Right ventricle myocardium inferior (tissue), 1 donor: ENCODE results near the gene RNF123. TPM values are rescaled to one million over a fixed set of nuclear protein-coding genes. Genes with fewer than 3 reads are reported as not detected.
"Not testable (repeated sequence)": the region's sequence is repeated elsewhere in the genome, so short reads cannot be mapped to it uniquely, and the experiment has no call there.

Source experiments
- ATAC-seq: fragments of 200-7000 bp; cut with Tn5 transposase; one replicate; pipeline ENCODE4 v1.9.1; 2020; ENCODE audit warnings: mild to moderate bottlenecking, moderate library complexity
- DNase-seq: peaks from one replicate; pipeline ENCODE4 v3.0.0; 2021; ENCODE audit errors: missing footprints
- intact Hi-C: fragments of 100-400 bp; cut with DNase I; formaldehyde crosslinking; loops from one replicate; pipeline ENCODE4 v1.11.0; 2022
- total RNA-seq: library from RNA; stranded (reverse); fragmentation: NEBNext Ultra II Directional; extraction: Animal tissue kit (Norgen Biotek cat#: 25700); gene quantifications from one replicate; pipeline ENCODE4 v1.2.1, GENCODE V29; 2021
- donor health status: DM: no; HTN: yes; CAD: no; lungs with severe emphysema.

The RNF123 gene
- total RNA-seq, 1 donor from 2014 or later, result 46.1 TPM

- DNase-seq, intact Hi-C loops, ATAC-seq: not testable (repeated sequence)
Measured at GRCh38 chr3:49694409-49695070, 5.2 kb downstream of the RNF123 start.

- ATAC-seq, result peak; percentile 40
- DNase-seq, intact Hi-C loops: not testable (repeated sequence)
Measured at GRCh38 chr3:49695350-49696015, 6.1 kb downstream of the RNF123 start.

- intact Hi-C loops, result no loop called here
- DNase-seq (peak; percentile 69), ATAC-seq (no peak)
Measured at GRCh38 chr3:49699281-49699979, 10.1 kb downstream of the RNF123 start.

DNA sequence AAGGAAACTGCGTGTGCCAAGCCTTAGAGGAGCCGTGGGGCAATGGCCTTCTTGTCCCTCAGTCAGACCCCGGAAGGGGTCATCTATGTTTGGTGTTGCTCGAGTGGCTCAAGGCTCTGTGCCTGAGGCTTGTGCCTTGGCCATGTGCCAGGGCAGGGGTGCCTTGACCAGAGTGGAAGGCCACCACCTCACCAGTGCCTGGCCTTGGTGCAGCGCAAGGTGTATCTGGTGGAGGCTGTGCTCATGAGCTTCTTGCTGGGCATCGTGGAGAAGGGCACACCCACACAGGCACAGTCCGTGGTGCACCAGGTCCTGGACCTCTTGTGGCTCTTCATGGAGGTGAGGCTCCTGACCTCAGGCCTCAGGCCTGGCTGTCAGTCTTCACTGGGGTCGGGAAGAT lies 10.7 kb downstream of the RNF123 start:
- no peak for ATAC-seq
- DNase-seq, result peak; percentile 67
- intact Hi-C loops, result no loop called here

- intact Hi-C loops, result no loop called here
- DNase-seq, result peak; percentile 56
- ATAC-seq, result no peak
Measured at GRCh38 chr3:49700453-49701128, 11.2 kb downstream of the RNF123 start.

DNA sequence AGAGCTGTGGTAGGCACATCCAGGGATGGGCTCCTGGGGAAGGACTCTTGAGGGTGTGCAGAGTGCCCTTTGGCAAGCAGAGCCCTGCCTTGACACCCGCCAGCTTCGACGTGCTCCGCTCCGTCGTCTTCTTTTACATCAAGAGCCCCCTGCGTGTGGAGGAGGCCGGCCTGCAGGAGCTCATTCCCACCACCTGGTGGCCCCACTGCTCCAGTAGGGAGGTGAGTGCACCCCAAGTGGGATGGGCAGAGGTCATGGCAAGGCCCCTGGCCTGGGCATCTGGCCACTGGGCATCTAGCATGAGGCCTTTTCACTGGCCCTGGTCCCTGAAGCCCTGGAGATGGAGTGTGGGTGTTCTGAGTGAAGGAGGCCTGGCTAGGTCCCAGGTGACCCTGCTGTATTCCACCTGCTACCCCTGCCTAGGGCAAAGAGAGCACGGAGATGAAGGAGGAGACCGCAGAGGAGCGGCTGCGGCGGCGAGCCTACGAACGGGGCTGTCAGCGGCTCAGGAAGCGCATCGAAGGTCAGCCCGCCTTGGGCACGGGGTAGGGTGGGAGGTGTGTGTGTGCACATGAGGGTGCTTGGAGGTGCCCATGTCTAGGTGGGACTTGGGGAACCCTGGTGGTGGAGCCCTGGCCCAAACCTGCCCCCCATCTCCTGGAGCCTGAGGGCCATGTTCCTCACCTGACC lies 12.2 kb downstream of the RNF123 start:
- DNase-seq, result peak; percentile 41
- ATAC-seq, result no peak
- intact Hi-C loops, result no loop called here

- ATAC-seq, result no peak
- DNase-seq, result peak; percentile 52
- intact Hi-C loops, result no loop called here
Measured at GRCh38 chr3:49702672-49703071, 13.3 kb downstream of the RNF123 start.

DNA sequence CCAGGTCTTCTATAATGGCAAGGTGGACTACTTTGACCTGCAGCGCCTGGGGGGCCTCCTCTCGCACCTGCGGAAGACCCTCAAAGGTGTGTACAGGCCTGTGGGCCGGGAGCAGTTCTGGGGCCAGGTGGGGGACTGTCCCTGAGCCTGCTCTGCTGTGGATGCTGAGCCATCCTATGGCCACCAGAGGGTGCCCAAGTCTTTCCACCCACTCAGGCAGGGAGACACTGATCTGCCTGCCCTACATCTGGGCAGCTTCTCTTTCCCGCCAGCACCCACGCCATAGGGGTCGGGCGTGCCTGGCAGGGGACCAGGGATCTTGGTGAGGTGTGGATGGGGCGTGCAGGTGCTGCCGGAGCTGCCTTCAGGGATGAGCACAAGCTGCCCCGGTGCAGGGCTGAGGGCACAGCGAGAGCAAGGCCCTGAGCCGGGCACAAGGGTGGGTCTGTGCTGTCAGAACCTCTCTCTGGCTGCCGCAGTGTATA lies 14.1 kb downstream of the RNF123 start:
- peak; percentile 77 for ATAC-seq
- peak; percentile 73 for DNase-seq
- intact Hi-C loops, result no loop called here

DNA sequence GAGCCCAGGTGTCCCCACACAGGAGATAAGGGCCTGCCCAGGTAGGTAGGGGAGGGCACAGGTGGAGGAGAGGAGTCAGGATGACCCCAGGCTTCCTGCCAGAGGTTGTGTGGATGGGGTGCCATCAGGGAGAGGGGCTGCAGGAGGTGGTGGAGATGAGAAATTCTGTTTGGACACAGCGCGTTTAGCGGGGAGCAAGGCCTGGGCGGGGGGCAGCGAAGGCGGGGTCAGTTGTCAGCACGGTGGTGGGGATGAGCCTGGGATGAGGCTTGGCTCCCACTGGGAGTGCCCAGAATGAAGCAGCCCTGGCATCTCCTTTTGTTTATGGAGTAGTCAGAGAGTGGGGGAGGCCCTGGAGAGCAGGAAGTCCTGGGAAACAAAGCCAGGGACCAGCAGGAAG lies 14.6 kb downstream of the RNF123 start:
- ATAC-seq, result no peak
- intact Hi-C loops, result no loop called here
- peak; percentile 41 for DNase-seq

DNA sequence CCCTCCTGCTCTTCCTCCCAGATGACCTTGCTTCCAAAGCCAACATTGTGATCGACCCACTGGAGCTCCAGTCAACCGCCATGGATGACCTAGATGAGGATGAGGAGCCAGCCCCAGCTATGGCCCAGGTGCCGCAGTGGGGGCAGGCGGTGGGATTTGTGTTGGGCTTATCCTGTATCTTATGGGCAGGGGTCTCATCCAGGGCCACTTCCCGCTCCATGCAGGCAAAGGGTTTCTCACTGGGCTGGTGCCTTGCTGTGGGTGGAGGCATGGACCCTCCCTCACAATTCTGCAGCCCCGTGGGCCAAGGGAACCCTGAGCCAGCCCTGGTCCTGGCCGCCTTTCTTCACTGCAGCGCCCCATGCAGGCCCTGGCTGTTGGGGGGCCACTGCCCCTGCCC lies 15.3 kb downstream of the RNF123 start:
- intact Hi-C loops, result no loop called here
- ATAC-seq, result no peak
- no peak for DNase-seq

GRCh38 chr3:49705390-49705960 lies 16.1 kb downstream of the RNF123 start:
- DNase-seq (peak; percentile 51), ATAC-seq (no peak)
- intact Hi-C loops, result no loop called here

- no peak for ATAC-seq
- intact Hi-C loops, result no loop called here
- DNase-seq, result peak; percentile 55
Measured at GRCh38 chr3:49706456-49707112, 17.2 kb downstream of the RNF123 start.

DNA sequence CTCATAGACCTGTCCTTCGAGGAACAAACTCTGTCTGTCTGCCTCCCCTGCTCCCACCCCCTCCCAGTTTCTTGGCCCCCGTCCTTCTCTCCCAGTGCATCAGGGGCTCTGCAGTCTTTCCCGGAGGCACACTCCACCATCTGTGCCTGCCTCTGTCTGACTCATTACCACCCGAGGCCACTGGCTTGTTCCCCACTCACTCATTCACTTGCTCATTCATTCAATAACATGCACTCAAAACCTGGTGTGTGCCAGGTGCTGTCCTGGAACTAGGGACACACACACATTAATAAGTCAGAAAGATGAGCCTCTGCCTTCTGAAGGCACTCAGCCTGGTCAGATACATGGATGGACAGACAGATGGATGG lies 17.7 kb downstream of the RNF123 start:
- no peak for DNase-seq
- no peak for ATAC-seq
- intact Hi-C loops, result no loop called here

DNA sequence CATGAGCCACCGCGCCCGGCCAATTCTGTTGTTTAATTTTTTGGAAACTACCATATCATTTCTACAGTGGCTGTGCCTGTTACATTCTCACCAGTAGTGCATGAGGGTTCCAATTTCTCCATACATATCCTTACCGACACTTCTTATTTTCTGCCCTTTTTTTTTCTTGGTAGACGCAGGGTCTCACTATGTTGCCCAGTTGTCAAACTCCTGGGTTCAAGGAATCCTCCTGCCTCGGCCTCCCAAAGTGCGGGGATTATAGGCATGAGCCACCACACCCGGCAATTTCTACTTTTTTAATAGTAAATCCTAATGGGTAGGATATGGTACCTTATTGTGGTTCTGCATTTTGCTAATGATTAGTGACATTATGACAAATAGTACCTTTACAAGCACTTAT lies 20.5 kb downstream of the RNF123 start:
- no peak for DNase-seq
- intact Hi-C loops, result no loop called here
- no peak for ATAC-seq

DNA sequence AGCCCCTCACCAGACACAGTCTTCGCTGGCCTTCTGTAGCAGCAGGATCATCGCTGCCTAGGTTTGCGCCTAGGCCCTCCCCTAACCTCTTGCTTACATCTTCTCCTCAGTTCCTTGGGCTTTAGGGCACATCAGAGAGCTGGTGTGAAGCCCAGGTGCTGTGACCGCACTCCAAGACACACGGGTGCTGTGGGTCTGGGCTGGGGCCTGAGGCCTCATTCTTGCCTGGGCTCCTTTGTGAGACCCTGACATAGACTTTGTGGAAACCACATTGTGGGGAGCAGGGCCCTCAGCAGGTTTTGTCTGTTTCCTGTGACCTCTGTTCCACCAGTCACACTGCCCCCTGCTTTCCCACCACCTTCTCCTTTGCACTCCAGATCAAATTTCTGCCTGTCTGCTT lies 22.1 kb downstream of the RNF123 start:
- intact Hi-C loops, result no loop called here
- ATAC-seq (no peak), DNase-seq (no peak)

- no peak for ATAC-seq
- no peak for DNase-seq
- intact Hi-C loops, result no loop called here
Measured at GRCh38 chr3:49712166-49712565, 22.8 kb downstream of the RNF123 start.

- no peak for DNase-seq
Measured at GRCh38 chr3:49712631-49713317, 23.4 kb downstream of the RNF123 start.

More at GRCh38 chr3:49712631-49713317, 23.4 kb downstream of the RNF123 start:
- intact Hi-C loops, result no loop called here
- no peak for ATAC-seq
